ENCODE data around the gene PCDH9.

- TF ChIP-seq CTCF (IDR thresholded peaks at IDR 0.05) (no peak), POLR2A (IDR thresholded peaks at IDR 0.05) (no peak)
Observed at GRCh38 chr13:66977161-66977560, 253.0 kb downstream of the PCDH9 start.
